Mammary epithelial cell (primary cell): Measurements from ENCODE around the gene TLR3.

Experiments
- EZH2 ChIP-seq: IDR thresholded peaks from 2 replicates; pipeline ENCODE4 v1.6.1; 2012; ENCODE audit warnings: low read length, inconsistent platforms, borderline replicate concordance
- TF ChIP-seq, protein P1 (sequence below), 2 donors: IDR thresholded peaks in 1 of 2; conservative IDR thresholded peaks in 1 of 2; 2 replicates each; pipeline ENCODE4 v1.5.1; 2011 to 2012; ENCODE audit warnings: inconsistent platforms in 2 of 2, low read length in 2 of 2, mild to moderate bottlenecking in 2 of 2, control low read depth in 1 of 2, low read depth in 1 of 2; ENCODE audit not compliant: insufficient read depth in 1 of 2; ENCODE audit errors: extremely low read depth in 1 of 2

DNA sequence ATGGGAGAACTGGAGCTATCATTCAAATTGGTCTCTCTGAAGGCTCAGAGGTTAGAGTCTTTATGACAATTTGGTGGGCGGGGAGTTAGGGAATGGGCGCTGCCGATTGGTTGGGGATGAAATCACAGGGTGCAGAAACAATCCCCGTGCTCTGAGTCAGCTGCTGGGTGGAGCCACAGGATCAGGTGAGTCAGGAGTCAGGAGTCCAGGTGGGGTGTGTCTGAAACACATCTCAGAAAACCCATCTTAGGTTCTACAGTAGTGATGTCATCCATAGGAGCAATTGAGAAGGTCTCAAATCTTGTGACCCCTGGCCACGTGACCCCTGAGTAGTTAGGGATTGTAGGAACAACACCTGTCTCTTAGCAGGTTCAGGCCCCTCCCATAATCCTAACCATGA lies 41.6 kb upstream of the TLR3 start:
- TF ChIP-seq, protein P1, sequence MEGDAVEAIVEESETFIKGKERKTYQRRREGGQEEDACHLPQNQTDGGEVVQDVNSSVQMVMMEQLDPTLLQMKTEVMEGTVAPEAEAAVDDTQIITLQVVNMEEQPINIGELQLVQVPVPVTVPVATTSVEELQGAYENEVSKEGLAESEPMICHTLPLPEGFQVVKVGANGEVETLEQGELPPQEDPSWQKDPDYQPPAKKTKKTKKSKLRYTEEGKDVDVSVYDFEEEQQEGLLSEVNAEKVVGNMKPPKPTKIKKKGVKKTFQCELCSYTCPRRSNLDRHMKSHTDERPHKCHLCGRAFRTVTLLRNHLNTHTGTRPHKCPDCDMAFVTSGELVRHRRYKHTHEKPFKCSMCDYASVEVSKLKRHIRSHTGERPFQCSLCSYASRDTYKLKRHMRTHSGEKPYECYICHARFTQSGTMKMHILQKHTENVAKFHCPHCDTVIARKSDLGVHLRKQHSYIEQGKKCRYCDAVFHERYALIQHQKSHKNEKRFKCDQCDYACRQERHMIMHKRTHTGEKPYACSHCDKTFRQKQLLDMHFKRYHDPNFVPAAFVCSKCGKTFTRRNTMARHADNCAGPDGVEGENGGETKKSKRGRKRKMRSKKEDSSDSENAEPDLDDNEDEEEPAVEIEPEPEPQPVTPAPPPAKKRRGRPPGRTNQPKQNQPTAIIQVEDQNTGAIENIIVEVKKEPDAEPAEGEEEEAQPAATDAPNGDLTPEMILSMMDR (conservative IDR thresholded peaks at IDR 0.05 in 1 of 2, IDR thresholded peaks at IDR 0.05 in 1 of 2; ENCODE audit: extremely low read depth in 1 of 2, insufficient read depth in 1 of 2, low read depth in 1 of 2, low read length in 2 of 2) = no peak
- no peak for TF ChIP-seq EZH2
